Measurements from ENCODE around the gene F2R.
A peak's percentile ranks its signal among the peaks of the same experiment; 100 is the strongest.

Gene F2R

GRCh38 chr5:76697670-76698069 lies 18.3 kb upstream of the F2R start:
- H3K27ac Mint-ChIP-seq, result peak overlapping the region; percentile 39
- TF ChIP-seq CTCF (IDR thresholded peaks at IDR 0.05), result no peak
- H3K27me3 Mint-ChIP-seq (ENCODE audit: low read depth, poor library complexity), result no peaks in the 10 kb centered on the region
- no peaks in the 10 kb centered on the region for H3K9me3 Mint-ChIP-seq
- H3K4me1 Mint-ChIP-seq, result peaks cover 4% of the 10 kb centered on the region
- no peak overlapping the region for H3K4me3 Mint-ChIP-seq
- no peak for DNase-seq
- peaks cover 64% of the 10 kb centered on the region for H3K36me3 Mint-ChIP-seq (ENCODE audit: low read depth)

GRCh38 chr5:76700571-76700970 lies 15.4 kb upstream of the F2R start:
- Mint-ChIP-seq H3K9me3 (no peaks in the 10 kb centered on the region), H3K27ac (no peak overlapping the region), H3K4me3 (no peak overlapping the region), H3K36me3 (ENCODE audit: low read depth) (peaks cover 48% of the 10 kb centered on the region), H3K27me3 (ENCODE audit: low read depth, poor library complexity) (no peaks in the 10 kb centered on the region), H3K4me1 (no peaks in the 10 kb centered on the region)
- TF ChIP-seq CTCF (IDR thresholded peaks at IDR 0.05), result no peak
- no peak for DNase-seq

GRCh38 chr5:76701298-76701697 lies 14.6 kb upstream of the F2R start:
- Mint-ChIP-seq H3K4me3 (no peak overlapping the region), H3K9me3 (no peaks in the 10 kb centered on the region), H3K36me3 (ENCODE audit: low read depth) (peaks cover 41% of the 10 kb centered on the region), H3K27me3 (ENCODE audit: low read depth, poor library complexity) (no peaks in the 10 kb centered on the region), H3K27ac (no peak overlapping the region), H3K4me1 (no peaks in the 10 kb centered on the region)
- no peak for DNase-seq
- no peak for TF ChIP-seq CTCF (IDR thresholded peaks at IDR 0.05)

GRCh38 chr5:76703707-76704106 lies 12.2 kb upstream of the F2R start:
- Mint-ChIP-seq H3K27ac (no peak overlapping the region), H3K9me3 (no peaks in the 10 kb centered on the region), H3K4me1 (no peaks in the 10 kb centered on the region), H3K36me3 (ENCODE audit: low read depth) (peaks cover 29% of the 10 kb centered on the region), H3K4me3 (no peak overlapping the region), H3K27me3 (ENCODE audit: low read depth, poor library complexity) (no peaks in the 10 kb centered on the region)
- DNase-seq, result no peak
- TF ChIP-seq CTCF (IDR thresholded peaks at IDR 0.05), result no peak

- no peak for TF ChIP-seq CTCF (IDR thresholded peaks at IDR 0.05)
- H3K36me3 Mint-ChIP-seq (ENCODE audit: low read depth), result peaks cover 24% of the 10 kb centered on the region
- no peaks in the 10 kb centered on the region for H3K27me3 Mint-ChIP-seq (ENCODE audit: low read depth, poor library complexity)
- H3K4me3 Mint-ChIP-seq, result no peak overlapping the region
- no peaks in the 10 kb centered on the region for H3K4me1 Mint-ChIP-seq
- DNase-seq, result no peak
- H3K9me3 Mint-ChIP-seq, result no peaks in the 10 kb centered on the region
- no peak overlapping the region for H3K27ac Mint-ChIP-seq
Observed at GRCh38 chr5:76704131-76704663, 11.7 kb upstream of the F2R start.

GRCh38 chr5:76705574-76705973 lies 10.4 kb upstream of the F2R start:
- Mint-ChIP-seq H3K9me3 (no peaks in the 10 kb centered on the region), H3K27me3 (ENCODE audit: low read depth, poor library complexity) (peaks cover 3% of the 10 kb centered on the region), H3K36me3 (ENCODE audit: low read depth) (peaks cover 19% of the 10 kb centered on the region), H3K4me3 (no peak overlapping the region), H3K4me1 (no peaks in the 10 kb centered on the region), H3K27ac (no peak overlapping the region)
- no peak for DNase-seq
- no peak for TF ChIP-seq CTCF (IDR thresholded peaks at IDR 0.05)

Measured in nephron progenitor cell (in vitro differentiated cells).